Measurements from ENCODE around the gene PALD1.

The PALD1 gene

GRCh38 chr10:70478191-70479164 is at the start of gene PALD1:
Gene PALD1, plus strand, starts transcription at chr10:70478767. Its CDS starts 47,185 bp downstream, at chr10:70525952.
- no peak within 1 kb of the TSS for H3K27ac ChIP-seq
- DNase-seq (ENCODE audit: low read depth, low spot score) = no peak

GRCh38 chr10:70430493-70431445 is 47.8 kb upstream of the PALD1 start:
- no peak for DNase-seq (ENCODE audit: low read depth, low spot score)
- H3K27ac ChIP-seq = no peak overlapping the region

DNA sequence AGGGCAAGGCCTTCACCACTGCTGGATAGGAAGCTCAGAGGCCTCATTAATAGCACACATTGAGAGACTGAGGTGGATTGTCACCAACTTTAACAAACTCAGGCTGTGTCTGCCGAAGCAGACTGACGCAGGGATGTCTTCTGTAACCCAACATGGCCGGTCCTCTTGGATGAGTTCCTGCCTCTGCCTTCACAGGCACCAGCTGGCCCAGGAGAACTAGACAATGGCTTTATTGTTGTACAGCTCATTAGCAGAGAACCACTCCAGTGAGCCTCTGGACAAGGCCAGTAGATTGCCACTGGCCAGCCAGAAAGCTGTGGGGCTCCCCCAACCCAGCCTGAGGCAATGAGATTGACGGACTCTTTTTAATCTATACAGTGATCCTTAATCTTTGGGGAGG is 46.5 kb upstream of the PALD1 start:
- DNase-seq (ENCODE audit: low read depth, low spot score) = no peak
- H3K27ac ChIP-seq = no peak overlapping the region

- H3K27ac ChIP-seq = no peak overlapping the region
- DNase-seq (ENCODE audit: low read depth, low spot score) = no peak
Observed at GRCh38 chr10:70432561-70433263, 45.9 kb upstream of the PALD1 start.

DNA sequence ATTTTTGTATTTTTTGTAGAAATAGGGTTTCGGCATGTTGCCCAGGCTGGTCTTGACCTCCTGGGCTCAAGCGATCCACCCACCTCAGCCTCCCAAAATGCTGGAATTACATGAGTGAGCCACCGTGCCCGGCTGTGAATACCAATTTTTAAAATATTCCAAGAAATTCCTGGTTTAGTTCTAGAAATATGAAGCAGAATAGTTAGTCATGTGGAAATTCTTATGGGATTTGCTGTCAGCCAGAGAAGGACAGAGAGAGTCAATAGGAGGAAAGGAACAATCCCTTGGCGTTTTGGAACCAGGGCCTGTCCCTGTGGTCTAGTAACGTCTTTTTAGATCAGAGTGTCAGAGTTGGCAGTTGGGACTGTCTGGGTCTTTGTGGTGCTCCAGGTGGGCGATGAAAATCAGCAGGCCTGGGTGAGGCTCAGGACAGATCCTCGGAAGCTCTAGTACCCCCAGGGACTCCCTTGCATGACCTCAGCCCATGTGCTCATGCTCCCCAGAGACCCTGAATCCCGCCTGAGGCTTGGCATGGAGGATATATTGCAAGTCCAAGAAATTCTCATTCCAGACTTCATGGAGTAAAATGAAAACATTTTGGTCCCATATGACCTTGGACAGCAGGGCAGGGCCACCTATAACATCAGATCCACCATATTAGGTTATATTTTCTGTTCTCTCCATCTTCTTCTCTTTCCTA is 44.8 kb upstream of the PALD1 start:
- no peak overlapping the region for H3K27ac ChIP-seq
- DNase-seq (ENCODE audit: low read depth, low spot score) = no peak

GRCh38 chr10:70435241-70436085 is 43.1 kb upstream of the PALD1 start:
- no peak for DNase-seq (ENCODE audit: low read depth, low spot score)
- no peak overlapping the region for H3K27ac ChIP-seq

GRCh38 chr10:70437721-70438120 is 40.8 kb upstream of the PALD1 start:
- no peak for DNase-seq (ENCODE audit: low read depth, low spot score)
- no peak overlapping the region for H3K27ac ChIP-seq

DNA sequence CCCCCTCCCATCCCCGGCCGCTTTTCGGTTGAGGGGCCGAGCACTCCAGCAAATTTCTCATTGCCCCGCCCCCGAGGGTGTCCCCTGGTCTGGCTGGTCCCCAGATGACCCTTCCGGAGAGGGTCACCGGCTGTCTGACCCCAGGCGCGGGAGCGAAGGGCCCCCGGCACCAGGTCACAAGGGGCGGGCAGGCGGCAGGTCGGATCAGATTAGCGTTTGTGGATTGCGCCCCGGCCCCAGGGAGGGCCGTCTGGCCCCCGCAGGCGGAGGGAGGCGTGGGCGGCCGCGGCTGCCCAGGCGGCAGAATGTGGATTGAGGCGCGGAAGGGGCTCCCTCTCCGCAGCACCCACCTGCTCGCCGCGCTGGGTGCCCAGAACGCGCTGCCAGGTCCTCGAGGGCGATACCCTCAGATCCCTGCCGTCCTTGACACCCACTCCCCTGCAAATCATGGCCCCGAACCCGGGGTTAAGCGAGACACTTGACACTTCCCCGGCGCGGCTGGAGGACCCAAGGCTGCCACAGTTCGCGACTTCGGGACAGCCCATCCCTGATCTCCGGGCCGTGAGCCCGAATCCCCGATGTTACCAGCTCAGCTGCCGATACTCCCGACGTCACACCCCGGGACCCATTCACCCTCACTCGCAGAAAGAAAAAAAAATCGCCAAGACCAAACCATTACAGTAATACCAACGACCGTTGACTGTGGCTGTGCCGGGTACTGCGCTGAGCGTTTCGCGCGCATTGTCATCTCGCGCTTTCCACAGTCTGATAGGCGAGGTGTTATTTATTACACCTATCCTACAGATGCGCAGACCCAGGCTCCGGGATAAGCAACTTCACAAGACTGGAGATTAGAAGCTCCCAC is 38.0 kb upstream of the PALD1 start:
- no peak overlapping the region for H3K27ac ChIP-seq
- no peak for DNase-seq (ENCODE audit: low read depth, low spot score)

DNA sequence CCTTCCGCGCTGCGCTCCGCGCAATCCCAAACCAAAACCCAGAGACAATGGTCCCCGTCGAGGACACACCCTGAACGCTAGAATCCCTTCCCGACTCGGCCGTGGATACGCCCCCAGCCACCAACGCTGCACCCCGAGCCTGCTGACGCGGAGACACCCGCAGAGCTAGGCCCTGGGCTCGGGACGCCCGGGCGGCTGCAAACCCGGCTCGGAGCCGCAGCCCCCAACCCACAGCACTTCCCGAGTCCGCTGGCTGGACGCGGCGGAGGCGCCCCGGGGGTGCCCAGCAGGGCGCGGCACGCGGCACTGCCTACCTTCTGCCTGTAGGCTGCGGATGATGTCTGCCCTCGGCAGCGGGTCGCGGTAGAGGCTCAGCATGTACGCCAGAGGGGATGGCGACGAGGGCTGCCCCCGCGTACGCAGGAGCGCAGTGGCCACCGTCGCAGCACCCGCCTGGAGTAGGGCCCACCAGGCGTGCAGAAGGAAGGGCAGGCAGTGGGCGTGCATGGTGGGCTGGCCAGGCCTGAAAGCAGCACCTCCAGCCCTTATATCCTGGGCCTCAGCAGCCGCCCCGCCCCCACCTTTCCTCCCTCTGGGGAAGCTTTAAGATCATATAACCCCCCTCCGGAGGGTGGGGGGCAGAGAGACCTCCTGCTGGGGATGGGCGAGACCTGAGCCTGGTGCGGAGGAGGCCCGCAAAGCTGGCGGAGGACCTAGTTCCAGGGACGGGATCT is 37.2 kb upstream of the PALD1 start, which contains the start of gene NODAL:
TSS of gene NODAL (minus strand) at position 521 of the 734 bp plus-strand sequence. CDS start at position 507, 14 bp downstream.
- H3K27ac ChIP-seq = no peak within 1 kb of the TSS
- no peak for DNase-seq (ENCODE audit: low read depth, low spot score)

DNA sequence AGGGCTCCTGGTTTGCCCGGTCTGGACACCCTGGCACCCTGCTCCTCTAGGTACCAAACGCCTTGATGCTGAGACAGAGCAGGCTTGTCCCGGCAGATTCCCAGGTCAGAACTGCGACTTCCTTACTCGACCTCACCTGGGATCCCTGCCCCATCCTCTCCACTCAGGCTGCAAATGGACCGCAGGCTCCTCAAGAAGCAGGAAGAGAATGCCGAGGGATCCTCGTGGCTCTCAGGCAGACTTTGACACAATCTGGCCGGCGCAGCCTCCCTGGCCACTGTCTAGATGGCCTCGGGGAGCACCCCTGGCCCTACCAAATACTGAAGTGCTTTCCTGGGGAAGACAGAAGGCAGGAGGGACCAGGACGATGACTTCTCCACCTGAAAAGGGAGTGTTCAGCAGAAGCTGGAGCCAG is 36.7 kb upstream of the PALD1 start:
- no peak overlapping the region for H3K27ac ChIP-seq
- no peak for DNase-seq (ENCODE audit: low read depth, low spot score)

- no peak for DNase-seq (ENCODE audit: low read depth, low spot score)
- H3K27ac ChIP-seq = no peak overlapping the region
Observed at GRCh38 chr10:70442332-70442988, 36.1 kb upstream of the PALD1 start.

GRCh38 chr10:70444744-70445143 is 33.8 kb upstream of the PALD1 start:
- H3K27ac ChIP-seq = no peak overlapping the region
- no peak for DNase-seq (ENCODE audit: low read depth, low spot score)

GRCh38 chr10:70445718-70446657 is 32.6 kb upstream of the PALD1 start:
- H3K27ac ChIP-seq = no peak overlapping the region
- no peak for DNase-seq (ENCODE audit: low read depth, low spot score)

- DNase-seq (ENCODE audit: low read depth, low spot score) = no peak
Observed at GRCh38 chr10:70448236-70448635, 30.3 kb upstream of the PALD1 start.

GRCh38 chr10:70455213-70455630 is 23.3 kb upstream of the PALD1 start:
- no peak for DNase-seq (ENCODE audit: low read depth, low spot score)

More at GRCh38 chr10:70448236-70448635, 30.3 kb upstream of the PALD1 start:
- H3K27ac ChIP-seq = no peak overlapping the region

More at GRCh38 chr10:70455213-70455630, 23.3 kb upstream of the PALD1 start:
- no peak overlapping the region for H3K27ac ChIP-seq
